Activated effector memory CD4-positive, alpha-beta T cell treated with Interleukin-2 at 50 U/mL for 16 hours (primary cell): ENCODE measurements around the gene EGFL6.
"Not testable (repeated sequence)": the region's sequence is repeated elsewhere in the genome, so short reads cannot be mapped to it uniquely, and the experiment has no call there.

Experiments used
- DNase-seq: peaks from one replicate; pipeline ENCODE4 v3.0.0-alpha.2; 2020

The EGFL6 gene

DNA sequence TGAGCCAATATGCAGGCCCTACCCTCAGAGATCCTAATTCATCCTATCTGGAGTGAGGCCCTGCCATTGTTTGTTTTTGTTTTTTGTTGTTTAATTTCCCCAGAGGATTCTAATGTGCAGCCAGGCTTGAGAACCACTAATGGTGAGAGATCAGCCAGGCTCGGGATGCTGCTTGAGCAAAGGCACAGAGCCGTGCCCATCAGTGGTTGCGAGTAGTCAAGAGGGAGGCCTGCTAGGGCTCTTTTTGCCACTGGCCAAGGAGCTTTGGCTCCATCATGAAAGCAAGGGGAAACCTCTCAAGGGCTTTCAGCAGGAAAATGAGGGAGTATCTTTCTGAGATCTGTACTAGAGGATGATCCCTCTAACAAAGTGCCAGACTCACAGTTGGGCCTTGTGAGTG is 86.3 kb downstream of the EGFL6 start:
- DNase-seq, result no peak

DNA sequence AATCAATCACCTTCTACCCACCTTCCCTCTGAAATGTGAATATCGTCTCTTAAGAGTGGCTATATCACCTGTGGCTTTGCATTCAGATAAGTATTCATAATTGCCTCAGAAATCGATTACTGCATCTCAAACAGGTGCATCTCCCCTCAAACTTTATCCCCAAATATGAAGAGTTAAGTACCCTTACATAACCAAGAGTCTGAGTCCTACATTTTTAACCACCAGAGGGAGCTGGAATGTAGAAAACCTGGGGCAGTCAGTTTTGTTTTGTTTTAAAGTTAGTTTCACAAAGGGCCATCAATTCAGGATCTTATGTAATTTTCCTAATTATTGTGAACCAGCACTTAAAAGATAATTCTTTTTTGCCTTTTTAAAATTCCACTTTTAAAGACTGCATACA is 89.2 kb downstream of the EGFL6 start:
- no peak for DNase-seq

DNA sequence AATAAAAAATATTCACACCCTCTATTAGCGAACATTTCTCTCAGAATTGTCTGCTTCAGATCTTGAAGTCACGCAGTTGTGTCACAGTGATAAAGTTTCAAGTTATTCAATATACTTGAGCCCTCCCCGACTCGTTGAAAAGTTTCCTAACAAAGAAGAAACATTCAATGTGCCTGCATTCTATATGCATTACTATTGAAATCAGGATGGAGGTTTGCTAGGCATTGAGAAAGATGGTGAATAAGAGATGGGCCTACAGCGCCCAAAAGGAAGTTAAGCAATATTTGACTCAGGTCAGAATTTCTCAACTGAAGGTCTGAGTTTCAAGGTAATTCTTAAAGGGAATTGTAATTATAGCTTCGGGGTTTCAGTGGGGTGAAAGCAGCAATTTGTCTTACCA is 89.7 kb downstream of the EGFL6 start:
- DNase-seq, result no peak

DNA sequence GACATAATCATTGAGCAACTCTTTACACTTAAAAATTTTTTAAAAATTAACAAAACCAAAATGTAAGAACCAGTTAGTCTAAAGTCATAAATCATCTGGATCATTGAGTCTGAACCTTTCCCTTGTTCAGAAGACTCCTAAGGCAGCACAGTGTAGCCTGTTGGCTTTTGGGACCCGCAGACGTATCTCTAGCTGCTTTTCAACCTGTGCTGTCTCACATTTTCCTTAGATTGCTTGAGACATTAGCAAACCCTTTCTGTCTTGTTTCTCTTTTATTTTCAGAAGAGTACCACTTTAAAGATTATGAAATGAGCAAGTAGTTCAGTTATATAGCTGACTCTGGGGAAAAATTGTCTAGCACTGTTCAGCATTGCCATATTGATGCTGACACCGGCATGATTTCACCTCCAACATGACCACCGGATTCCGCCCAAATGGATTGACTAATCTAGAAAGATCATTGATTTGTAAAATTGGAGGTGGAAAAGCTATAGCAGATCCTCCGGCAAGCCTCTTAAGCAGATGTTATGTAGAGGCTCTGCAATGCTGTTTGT is 92.4 kb downstream of the EGFL6 start:
- DNase-seq, result no peak

DNA sequence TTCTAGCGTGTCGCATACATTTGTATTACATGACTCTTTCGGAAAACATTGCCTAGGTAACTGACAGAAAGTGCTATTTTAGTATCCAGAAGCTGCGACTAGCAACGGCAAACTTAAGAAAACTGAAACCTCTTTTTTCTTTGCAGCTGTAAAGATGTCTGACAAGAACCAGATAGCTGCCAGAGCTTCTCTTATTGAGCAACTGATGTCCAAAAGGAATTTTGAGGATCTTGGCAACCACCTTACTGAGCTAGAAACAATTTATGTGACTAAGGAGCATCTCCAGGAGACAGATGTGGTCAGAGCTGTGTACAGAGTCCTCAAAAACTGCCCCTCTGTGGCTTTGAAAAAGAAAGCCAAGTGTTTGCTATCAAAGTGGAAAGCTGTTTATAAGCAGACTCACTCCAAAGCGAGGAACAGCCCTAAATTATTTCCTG is 93.0 kb downstream of the EGFL6 start:
- no peak for DNase-seq

DNA sequence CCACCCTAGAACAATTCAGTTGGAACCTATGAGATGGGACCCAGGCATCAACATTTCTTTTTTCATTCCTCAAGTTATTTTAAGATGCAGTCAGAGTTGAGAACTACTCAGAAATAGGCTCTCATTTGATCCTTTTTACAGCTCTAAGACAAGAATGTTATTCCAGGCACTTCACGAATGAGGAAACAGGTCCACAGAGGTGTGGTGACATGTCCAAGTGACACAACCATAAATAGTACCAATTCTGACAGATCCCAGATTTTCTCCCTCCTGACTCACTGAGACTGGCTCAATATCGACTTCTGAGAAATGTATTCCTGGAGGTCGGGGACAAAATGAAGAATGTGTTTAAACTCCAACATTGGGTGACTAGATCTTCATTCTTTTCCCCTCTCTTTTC is 94.6 kb downstream of the EGFL6 start:
- DNase-seq, result no peak

DNA sequence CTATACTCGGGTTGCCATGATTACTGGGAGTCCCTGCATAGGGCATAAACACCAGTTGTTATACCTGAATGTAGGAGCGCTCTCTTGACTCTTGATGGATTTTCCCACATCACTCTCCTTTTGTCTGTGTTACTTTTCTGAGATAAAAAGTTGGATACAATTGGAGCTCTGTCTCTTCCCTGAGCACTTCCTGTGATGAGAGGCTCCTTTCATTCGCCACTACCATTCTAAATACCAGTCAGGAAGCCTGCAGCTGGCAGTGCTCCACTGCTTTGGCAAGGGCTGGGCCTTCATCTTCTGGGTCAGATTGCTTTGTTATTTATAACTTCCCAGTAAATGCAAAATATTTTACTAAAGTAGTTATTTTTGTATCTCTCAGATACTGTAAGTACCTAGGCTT is 97.4 kb downstream of the EGFL6 start:
- DNase-seq, result no peak

DNA sequence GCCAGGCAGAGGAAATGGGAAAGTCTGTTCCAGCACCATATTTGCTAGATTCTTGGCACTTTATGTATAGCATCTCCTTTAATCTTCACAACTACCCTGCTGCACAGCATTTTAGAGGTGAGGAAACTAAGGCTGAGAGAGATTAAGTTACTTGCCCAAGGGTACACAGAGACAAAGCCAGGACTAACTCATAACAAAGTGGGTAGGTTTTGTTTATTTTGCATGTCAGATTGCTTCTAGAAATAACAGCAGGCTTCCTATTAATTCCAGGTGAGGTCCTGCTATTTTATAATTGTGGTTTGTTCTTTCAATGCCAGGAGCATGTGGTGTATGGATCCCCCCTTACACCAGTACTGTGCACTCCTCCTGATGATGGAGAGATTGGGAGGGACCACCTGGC is 98.5 kb downstream of the EGFL6 start:
- no peak for DNase-seq

DNA sequence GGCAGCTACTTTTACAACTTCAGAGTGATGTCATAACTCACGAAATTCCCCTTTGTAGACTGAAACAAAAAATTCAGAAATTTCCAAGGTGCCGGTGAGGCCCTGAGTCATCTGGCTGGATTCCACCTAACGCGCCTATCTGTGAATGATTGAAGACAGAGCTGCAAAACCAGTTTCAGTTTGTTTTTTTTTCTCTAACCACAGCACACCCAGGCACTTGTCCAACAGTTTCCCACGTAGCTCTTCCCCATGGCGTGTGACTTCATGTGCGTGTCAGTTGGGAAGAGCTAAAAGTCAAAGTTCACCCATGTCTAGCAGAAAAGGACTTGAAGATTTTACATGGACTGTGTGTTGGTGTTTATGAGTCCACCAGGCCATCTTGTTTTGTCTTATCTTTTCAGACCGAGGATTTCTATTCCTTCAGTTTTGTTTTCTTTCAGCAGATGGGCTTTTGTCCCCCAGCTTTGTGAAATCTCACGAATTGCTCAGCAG is 99.9 kb downstream of the EGFL6 start:
- DNase-seq, result no peak

DNA sequence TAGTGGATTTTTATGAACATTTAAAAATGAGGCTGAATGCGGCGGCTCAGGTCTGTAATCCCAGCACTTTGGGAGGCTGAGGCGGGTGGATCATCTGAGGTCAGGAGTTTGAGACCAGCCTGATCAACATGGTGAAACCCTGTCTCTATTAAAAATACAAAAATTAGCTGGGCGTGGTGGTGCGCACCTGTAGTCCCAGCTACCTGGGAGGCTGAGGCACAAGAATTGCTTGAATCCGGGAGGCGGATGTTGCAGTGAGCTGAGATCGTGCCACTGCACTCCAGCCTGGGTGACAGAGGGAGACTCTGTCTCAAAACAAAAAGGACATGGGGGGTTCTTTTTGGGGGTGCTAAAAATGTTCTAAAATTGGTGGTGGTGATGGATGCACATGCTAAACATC is 100.4 kb downstream of the EGFL6 start:
- not testable (repeated sequence) for DNase-seq

DNA sequence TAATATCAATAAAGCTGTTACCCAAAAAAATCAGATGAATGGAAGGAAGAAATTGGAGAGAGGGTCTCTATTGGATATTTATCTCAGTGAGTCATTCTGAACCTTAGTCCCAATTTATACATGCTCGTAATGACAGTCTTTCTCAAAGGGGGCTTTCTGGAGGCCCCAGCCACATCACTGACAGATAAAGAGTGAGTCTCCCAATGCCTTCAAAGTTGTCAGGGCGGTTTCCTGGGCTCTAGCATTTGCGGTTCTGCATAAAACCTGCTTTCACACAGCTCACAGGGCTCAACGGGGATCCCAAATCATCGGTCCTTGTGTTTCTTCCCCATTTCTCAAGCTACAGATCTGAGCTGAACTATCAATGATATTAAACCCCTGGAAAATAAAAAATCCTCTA is 100.8 kb downstream of the EGFL6 start:
- no peak for DNase-seq

DNA sequence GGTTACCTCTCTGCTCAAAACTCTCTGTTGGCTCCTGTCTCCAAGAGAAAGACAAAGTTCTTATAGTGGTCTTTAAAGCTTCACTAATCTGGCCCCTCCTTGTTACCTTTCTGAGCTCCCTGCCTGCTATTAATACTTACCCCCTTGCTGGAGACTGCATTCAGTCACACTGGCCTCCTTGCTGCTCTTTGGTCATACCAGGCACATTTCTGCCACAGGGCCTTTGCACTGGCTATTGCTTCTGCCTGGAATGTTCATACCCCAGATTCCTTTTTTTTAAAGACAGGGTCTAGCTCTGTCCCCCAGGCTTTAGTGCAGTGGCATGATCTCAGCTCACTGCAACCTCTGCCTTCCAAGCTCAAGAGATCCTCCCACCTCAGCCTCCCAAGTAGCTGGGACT is 103.6 kb downstream of the EGFL6 start:
- no peak for DNase-seq

DNA sequence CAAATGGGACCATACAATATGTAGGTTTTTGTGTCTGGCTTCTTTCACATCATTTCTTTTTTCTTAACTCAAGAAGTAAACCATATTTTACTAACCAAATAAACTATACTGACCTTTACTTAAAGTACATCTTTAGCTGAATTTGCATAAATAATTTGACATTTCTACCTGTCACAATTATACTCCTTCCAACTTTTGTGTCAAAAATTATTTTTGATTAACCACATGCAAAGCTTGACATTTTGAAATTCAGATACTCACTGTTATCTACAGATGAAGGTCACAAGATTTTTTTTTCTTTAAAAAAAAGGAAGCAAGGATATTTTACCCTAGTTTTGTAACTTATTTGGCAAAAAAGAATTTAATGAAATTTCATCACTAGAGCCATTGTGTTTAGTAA is 107.5 kb downstream of the EGFL6 start:
- no peak for DNase-seq

DNA sequence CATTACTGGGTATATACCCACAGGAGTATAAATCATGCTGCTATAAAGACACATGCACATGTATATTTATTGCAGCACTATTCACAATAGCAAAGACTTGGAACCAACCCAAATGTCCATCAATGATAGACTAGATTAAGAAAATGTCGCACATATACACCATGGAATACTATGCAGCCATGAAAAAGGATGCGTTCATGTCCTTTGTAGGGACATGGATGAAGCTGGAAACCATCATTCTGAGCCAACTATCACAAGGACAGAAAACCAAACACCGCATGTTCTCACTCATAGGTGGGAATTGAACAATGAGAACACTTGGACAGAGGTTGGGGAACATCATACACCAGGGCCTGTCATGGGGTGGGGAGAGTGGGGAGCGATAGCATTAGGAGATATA is 110.3 kb downstream of the EGFL6 start:
- not testable (repeated sequence) for DNase-seq

DNA sequence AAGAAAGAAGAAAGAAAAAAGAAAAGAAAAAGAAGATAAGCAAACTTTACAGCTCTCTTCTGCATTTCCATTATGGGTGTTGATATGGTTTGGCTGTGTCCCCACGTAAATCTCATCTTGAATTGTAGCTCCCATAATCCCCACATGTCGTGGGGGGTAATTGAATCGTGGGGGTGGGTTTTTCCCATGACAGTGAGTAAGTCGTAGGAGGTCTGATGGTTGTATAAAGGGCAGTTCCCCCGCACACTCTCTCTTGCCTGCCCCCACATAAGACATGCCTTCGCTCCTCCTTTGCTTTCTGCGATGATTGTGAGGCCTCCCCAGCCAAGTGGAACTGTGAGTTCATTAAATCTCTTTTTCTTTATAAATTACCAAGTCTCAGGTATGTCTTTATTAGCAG is 112.2 kb downstream of the EGFL6 start:
- no peak for DNase-seq
